C4-2B (cell line): ENCODE measurements around the gene OMP.

ENCODE experiments used
- ZFX ChIP-seq: fragments of 450-650 bp; IDR thresholded peaks from 2 replicates; pipeline ENCODE4 v1.6.1; 2017
- TF ChIP-seq, protein P1 (sequence below): fragments of 450-650 bp; conservative IDR thresholded peaks from 2 replicates; pipeline ENCODE4 v1.5.1; 2017; ENCODE audit warnings: mild to moderate bottlenecking

- TF ChIP-seq, protein P1, sequence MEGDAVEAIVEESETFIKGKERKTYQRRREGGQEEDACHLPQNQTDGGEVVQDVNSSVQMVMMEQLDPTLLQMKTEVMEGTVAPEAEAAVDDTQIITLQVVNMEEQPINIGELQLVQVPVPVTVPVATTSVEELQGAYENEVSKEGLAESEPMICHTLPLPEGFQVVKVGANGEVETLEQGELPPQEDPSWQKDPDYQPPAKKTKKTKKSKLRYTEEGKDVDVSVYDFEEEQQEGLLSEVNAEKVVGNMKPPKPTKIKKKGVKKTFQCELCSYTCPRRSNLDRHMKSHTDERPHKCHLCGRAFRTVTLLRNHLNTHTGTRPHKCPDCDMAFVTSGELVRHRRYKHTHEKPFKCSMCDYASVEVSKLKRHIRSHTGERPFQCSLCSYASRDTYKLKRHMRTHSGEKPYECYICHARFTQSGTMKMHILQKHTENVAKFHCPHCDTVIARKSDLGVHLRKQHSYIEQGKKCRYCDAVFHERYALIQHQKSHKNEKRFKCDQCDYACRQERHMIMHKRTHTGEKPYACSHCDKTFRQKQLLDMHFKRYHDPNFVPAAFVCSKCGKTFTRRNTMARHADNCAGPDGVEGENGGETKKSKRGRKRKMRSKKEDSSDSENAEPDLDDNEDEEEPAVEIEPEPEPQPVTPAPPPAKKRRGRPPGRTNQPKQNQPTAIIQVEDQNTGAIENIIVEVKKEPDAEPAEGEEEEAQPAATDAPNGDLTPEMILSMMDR, result no peak
- TF ChIP-seq ZFX, result no peak
Measured at GRCh38 chr11:77141034-77141433, 38.4 kb downstream of the OMP start.
